Right renal pelvis (tissue), 4 donors: ENCODE measurements around the gene C1orf146. TPM values are rescaled to one million over a fixed set of nuclear protein-coding genes. Genes with fewer than 3 reads are reported as not detected.
"Not testable (repeated sequence)": the region's sequence is repeated elsewhere in the genome, so short reads cannot be mapped to it uniquely, and the experiment has no call there.

Source experiments
- DNase-seq, 4 donors: peaks; one replicate each; pipeline ENCODE4 v3.0.0-alpha.2; 2013; ENCODE audit warnings: low read depth in 4 of 4, low spot score in 3 of 4, missing footprints in 1 of 4
- polyA plus RNA-seq, 4 donors: library from polyadenylated mRNA; unstranded; fragments of 120-200 nt; gene quantifications; one replicate each; pipeline ENCODE4 v1.2.1, GENCODE V29; 2013; ENCODE audit not compliant: insufficient read length in 4 of 4

Gene C1orf146
- polyA plus RNA-seq, 4 donors: 0.12 TPM; not detected in 3

- no peak for DNase-seq
Measured at GRCh38 chr1:92273039-92273438, 55.3 kb downstream of the C1orf146 start.

DNA sequence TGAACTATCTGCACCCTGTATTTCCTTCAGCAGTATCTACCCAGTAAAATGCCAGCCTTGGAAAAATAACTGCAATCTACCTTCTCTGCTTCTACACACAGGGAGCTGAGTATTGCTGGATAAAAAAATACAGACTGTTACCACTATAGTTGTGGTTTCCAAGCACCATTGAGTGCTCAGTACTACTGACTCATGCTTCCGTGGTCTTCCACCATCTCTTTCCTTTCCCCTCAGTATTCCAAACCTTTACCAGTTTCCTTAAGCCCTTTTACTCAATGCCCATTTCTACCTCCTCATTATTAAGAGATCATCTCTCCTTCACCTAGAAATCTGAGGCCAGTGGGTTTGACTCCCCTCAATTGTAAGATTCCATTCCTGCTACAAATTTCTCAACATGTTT is 57.2 kb downstream of the C1orf146 start:
- DNase-seq: no peak

DNA sequence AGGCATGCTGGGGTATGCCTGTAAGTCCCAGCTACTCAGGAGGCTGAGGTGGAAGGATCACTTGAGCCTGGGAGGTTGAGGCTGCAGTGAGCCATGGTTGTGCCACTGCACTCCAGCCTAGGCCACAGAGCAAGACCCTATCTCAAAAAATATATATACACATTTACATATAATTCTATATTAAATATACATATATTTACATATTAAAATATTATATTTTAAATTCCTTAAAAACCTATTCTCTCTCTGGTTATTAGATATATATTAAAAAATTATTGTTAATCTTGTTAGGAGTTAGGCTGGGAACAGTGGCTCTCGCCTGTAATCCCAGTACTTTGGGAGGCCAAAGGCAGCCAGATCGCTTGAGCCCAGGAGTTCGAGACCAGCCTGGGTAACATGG is 58.4 kb downstream of the C1orf146 start:
- no peak for DNase-seq

DNA sequence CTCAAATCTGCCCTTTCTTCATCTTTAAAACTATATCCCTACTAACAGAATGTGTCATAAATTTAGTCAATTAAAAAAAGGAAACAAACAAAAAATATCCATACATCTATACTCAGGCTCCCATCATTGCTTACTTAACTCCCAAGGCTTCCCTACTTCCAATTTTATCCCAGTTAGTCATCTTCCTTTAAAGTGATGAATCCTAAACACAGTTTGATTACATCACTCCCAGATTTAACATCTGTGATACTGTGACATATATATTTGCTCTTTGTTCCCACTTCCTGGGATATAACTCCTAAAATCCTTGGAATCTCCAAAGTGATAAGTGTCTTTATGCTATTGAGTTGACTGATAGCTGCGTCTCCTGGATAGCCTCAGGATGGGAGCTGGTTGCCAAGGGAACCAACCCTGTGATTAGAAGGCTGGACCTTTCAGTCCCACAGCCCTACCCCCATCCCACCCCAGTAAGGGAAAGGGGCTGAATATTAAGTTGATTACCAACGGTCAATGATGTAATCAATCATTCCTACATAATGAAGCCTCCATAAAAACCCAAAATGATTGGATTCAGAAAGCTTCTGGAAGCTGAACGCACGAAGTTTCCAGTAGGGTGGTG is 59.5 kb downstream of the C1orf146 start:
- no peak for DNase-seq

- not testable (repeated sequence) for DNase-seq
Measured at GRCh38 chr1:92279781-92280180, 62.1 kb downstream of the C1orf146 start.

- not testable (repeated sequence) for DNase-seq
Measured at GRCh38 chr1:92281411-92281810, 63.7 kb downstream of the C1orf146 start.

DNA sequence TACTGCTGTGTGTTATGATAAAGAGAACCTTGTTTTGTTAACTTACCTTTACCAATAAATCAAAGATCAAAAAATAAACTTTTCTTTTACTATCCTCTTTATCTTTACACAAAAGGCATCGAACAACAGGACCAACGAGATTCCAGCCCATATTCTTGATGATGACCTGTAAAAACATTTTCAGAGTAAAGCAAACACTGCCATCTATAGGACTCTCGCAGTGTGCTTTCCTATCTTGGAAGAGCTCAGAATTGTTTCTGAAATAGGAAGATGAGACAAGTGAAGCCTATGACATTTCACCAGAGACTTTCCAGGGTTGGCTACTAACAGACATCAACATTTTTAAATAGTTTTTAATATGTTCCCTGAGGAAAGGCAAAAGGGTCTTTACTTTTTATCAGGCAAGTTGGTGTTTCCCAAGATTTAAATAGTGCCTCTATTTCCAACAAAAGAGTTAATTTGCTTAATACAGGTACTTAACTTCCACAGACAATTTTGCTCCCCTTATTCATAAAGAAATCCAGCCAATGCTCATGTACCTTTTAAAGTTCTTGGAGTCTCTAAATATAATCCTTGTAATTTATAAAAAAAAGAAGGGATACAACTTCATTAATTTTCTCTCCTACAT is 73.8 kb downstream of the C1orf146 start:
- peak in 2 of 4 donors; percentile 22 to 33 for DNase-seq

Other genes starting within 250 kb of the C1orf146 start
- gene EPHX4, start 187.9 kb upstream of the C1orf146 start, polyA plus RNA-seq: 1 to 10 TPM; 1.5 to 2.3 (median 1.7) TPM
- gene SETSIP, start 142.5 kb upstream of the C1orf146 start, polyA plus RNA-seq: 1 to 10 TPM in 1 of 4 donors, under 1 TPM in 3; 0.31 to 1.6 (median 0.59) TPM
- 1 to 10 TPM; 6.0 to 7.2 (median 6.5) TPM for gene BTBD8, start 137.6 kb upstream of the C1orf146 start, polyA plus RNA-seq
- 10 to 100 TPM; 18.8 to 31.3 (median 23.4) TPM for gene GLMN, start 81.1 kb downstream of the C1orf146 start, polyA plus RNA-seq
- 10 to 100 TPM; 28.9 to 38.7 (median 36.0) TPM for gene RPAP2, start 81.1 kb downstream of the C1orf146 start, polyA plus RNA-seq